ENCODE measurements around the gene PDE11A. TPM values are rescaled to one million over a fixed set of nuclear protein-coding genes. Genes with fewer than 3 reads are reported as not detected.

PDE11A gene
- total and polyA plus RNA-seq, 4 donors: 0.03 to 1.2 (median 0.58) TPM

DNA sequence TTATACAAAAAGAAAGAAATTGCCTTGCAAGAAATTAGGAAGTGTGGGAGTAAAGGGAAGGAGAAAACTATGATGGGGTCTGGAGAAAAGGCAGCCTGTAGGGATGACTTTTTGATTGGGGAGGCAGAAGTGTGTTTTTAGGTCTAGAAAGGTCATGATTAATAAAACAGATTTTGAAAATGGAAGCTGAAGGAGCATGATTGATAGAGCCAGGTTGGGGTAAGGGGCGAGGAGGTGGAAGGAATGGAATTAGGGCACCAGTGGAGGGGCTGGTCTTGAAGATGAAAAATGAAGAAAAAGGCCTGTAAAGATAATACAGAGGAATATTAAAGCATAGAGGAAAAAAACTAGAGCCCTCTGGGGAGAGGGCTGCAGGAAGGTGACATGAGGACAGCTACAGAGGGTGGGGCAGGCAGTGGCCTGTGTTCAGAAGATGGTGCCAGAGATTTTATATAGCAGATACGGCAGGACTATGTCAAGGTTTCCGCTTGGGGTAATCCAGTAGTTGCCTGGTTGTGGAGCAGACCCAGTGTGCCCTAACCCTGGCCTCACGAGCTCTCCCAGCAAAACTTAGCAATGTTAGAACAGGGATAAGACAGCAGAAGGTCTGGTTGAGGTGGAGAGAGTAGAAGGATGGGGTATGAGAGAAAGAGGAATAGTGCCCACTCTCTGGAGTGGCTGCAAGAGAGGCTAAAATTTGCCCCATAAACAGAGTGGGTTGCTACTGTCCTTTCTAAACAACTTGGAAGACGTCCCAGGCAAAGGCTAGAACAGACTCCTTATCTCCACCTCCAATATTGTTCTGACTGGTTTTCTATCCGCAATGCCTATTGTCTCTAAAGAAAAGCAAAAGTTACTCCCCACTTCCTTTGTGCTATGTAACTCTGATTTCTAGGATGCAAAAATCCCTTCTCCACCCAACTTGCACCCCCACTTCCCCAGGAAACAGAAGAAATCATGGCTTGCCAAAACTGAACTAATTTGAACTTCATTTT is 392.7 kb downstream of the PDE11A start:
- intact Hi-C loops (cut with DNase I): no loop called here
- no peak overlapping the region for H3K4me3 ChIP-seq (ENCODE audit: low read length in 2 of 2)
- H3K27me3 ChIP-seq (ENCODE audit: control insufficient read depth in 1 of 2, insufficient read depth in 2 of 2, low read length in 1 of 2): peaks cover 0 to 2% of the 10 kb centered on the region in 2 donors
- no peak overlapping the region for H3K27ac ChIP-seq (ENCODE audit: low read depth in 1 of 2, low read length in 2 of 2)
- WGBS, 2 donors: 76 to 77% methylated on average over 6 of the region's 6 CpGs
- no peak for DNase-seq
- no peaks in the 10 kb centered on the region for H3K36me3 ChIP-seq (ENCODE audit: control insufficient read depth in 1 of 2, insufficient read depth in 2 of 2, low read length in 1 of 2)
- no peak for ATAC-seq (ENCODE audit: low FRiP score)
- no peaks in the 10 kb centered on the region for H3K4me1 ChIP-seq (ENCODE audit: control insufficient read depth in 1 of 2, insufficient read depth in 2 of 2, low read length in 2 of 2)
- no peaks in the 10 kb centered on the region for H3K9me3 ChIP-seq (ENCODE audit: control insufficient read depth, low read length)

DNA sequence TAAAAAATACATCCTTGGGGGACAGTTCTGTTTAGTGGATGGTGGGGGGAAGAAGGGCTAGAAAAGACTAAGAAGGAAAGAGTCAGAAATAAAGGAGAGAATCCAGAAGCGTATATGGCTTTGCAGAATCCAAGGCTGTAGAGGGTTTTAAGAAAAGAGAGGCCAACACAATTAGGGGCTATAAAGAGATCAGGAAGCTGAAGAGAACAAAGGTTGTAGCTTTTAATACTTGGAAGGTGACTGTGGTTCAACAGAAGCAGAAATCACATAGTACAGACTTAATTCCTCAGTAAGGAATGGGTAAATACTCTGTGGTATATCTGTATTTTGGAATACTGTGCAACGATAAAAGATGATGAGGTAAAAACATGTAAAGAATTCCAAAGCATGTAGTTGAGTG is 393.6 kb downstream of the PDE11A start:
- Histone ChIP-seq H3K36me3 (ENCODE audit: control insufficient read depth in 1 of 2, insufficient read depth in 2 of 2, low read length in 1 of 2) (no peaks in the 10 kb centered on the region), H3K27ac (ENCODE audit: low read depth in 1 of 2, low read length in 2 of 2) (no peak overlapping the region), H3K9me3 (ENCODE audit: control insufficient read depth, low read length) (no peaks in the 10 kb centered on the region), H3K27me3 (ENCODE audit: control insufficient read depth in 1 of 2, insufficient read depth in 2 of 2, low read length in 1 of 2) (peaks cover 0 to 2% of the 10 kb centered on the region in 2 donors), H3K4me3 (ENCODE audit: low read length in 2 of 2) (no peak overlapping the region), H3K4me1 (ENCODE audit: control insufficient read depth in 1 of 2, insufficient read depth in 2 of 2, low read length in 2 of 2) (no peaks in the 10 kb centered on the region)
- WGBS, 2 donors: 74 to 81% methylated on average over 2 of the region's 2 CpGs
- DNase-seq (no peak), ATAC-seq (ENCODE audit: low FRiP score) (no peak)
- intact Hi-C loops (cut with DNase I): no loop called here

DNA sequence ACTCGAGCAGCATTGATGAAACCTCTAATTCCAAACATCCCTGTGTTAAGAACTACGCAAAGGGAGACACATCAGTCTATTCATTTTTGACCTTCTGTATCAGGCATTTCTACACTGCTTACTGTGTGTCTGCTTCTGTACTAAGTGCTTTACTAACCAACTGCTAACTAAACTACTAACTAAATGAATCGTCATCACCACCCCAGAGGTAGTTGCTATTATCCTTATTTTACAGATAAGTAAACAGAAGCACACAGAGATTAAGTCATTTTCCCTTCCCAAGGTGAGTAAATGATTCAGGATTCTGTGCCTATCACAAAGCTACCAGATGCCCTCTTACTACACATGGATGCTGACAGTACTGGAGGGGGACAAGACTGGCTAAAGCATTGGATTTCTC is 395.9 kb downstream of the PDE11A start:
- no peaks in the 10 kb centered on the region for H3K36me3 ChIP-seq (ENCODE audit: control insufficient read depth in 1 of 2, insufficient read depth in 2 of 2, low read length in 1 of 2)
- 70 to 75% methylated on average over 3 of the region's 3 CpGs for WGBS, 2 donors
- ATAC-seq (ENCODE audit: low FRiP score): no peak
- H3K27ac ChIP-seq (ENCODE audit: low read depth in 1 of 2, low read length in 2 of 2): no peak overlapping the region
- H3K4me1 ChIP-seq (ENCODE audit: control insufficient read depth in 1 of 2, insufficient read depth in 2 of 2, low read length in 2 of 2): no peaks in the 10 kb centered on the region
- no peak overlapping the region for H3K4me3 ChIP-seq (ENCODE audit: low read length in 2 of 2)
- intact Hi-C loops (cut with DNase I): no loop called here
- H3K9me3 ChIP-seq (ENCODE audit: control insufficient read depth, low read length): no peaks in the 10 kb centered on the region
- peaks cover 0 to 6% of the 10 kb centered on the region in 2 donors for H3K27me3 ChIP-seq (ENCODE audit: control insufficient read depth in 1 of 2, insufficient read depth in 2 of 2, low read length in 1 of 2)
- DNase-seq: no peak

DNA sequence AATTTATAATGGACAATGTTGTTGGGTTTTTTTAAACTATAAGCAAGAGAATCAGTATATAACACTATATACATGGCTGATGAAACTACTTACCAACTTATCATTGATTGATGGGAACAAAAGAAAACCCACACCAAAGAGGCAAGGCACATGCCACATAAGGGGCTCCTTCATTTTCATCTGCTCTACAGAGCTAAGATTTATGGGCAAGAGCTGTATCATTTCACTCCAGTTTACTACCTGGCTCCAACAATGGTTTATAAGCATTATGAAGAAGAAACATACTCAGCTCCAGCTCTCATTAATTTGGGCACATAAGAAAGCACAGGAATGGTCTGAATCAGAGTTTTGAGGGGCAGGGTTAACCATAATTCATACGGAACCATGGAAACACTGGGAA is 396.8 kb downstream of the PDE11A start:
- H3K27me3 ChIP-seq (ENCODE audit: control insufficient read depth in 1 of 2, insufficient read depth in 2 of 2, low read length in 1 of 2): peaks cover 0 to 6% of the 10 kb centered on the region in 2 donors
- no peaks in the 10 kb centered on the region for H3K4me1 ChIP-seq (ENCODE audit: control insufficient read depth in 1 of 2, insufficient read depth in 2 of 2, low read length in 2 of 2)
- intact Hi-C loops (cut with DNase I): no loop called here
- no peak overlapping the region for H3K4me3 ChIP-seq (ENCODE audit: low read length in 2 of 2)
- DNase-seq: no peak
- no peak for ATAC-seq (ENCODE audit: low FRiP score)
- H3K36me3 ChIP-seq (ENCODE audit: control insufficient read depth in 1 of 2, insufficient read depth in 2 of 2, low read length in 1 of 2): no peaks in the 10 kb centered on the region
- H3K27ac ChIP-seq (ENCODE audit: low read depth in 1 of 2, low read length in 2 of 2): no peak overlapping the region
- no peaks in the 10 kb centered on the region for H3K9me3 ChIP-seq (ENCODE audit: control insufficient read depth, low read length)
- WGBS, 2 donors: 48 to 61% methylated on average over 1 of the region's 1 CpG

DNA sequence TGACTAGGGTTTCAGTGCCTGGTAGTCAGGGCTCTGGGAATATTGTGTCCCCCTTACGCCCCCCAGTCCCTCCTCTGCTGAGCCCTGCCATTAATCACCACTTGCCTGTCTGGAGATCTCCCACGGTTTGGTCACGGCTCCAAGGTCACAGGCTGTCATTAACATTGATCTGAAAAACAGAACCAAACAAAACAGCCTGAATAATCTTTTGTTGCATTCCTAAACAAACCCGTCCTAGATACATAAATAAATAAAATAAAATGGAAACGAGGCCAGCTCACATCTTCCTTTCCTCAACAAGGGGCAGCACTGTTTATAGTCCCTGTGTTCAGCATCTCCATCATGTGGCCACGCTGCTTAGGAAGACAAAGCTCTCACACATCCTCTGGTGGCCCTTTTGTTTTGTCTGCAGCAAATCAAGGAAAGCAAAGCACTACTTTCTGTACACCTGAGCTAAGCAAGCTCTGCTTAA is 397.2 kb downstream of the PDE11A start:
- Histone ChIP-seq H3K27me3 (ENCODE audit: control insufficient read depth in 1 of 2, insufficient read depth in 2 of 2, low read length in 1 of 2) (peaks cover 0 to 6% of the 10 kb centered on the region in 2 donors), H3K4me1 (ENCODE audit: control insufficient read depth in 1 of 2, insufficient read depth in 2 of 2, low read length in 2 of 2) (no peaks in the 10 kb centered on the region), H3K4me3 (ENCODE audit: low read length in 2 of 2) (no peak overlapping the region), H3K27ac (ENCODE audit: low read depth in 1 of 2, low read length in 2 of 2) (no peak overlapping the region), H3K36me3 (ENCODE audit: control insufficient read depth in 1 of 2, insufficient read depth in 2 of 2, low read length in 1 of 2) (no peaks in the 10 kb centered on the region), H3K9me3 (ENCODE audit: control insufficient read depth, low read length) (no peaks in the 10 kb centered on the region)
- no peak for ATAC-seq (ENCODE audit: low FRiP score)
- intact Hi-C loops (cut with DNase I): no loop called here
- DNase-seq: no peak
- WGBS, 2 donors: 30 to 47% methylated on average over 6 of the region's 6 CpGs

DNA sequence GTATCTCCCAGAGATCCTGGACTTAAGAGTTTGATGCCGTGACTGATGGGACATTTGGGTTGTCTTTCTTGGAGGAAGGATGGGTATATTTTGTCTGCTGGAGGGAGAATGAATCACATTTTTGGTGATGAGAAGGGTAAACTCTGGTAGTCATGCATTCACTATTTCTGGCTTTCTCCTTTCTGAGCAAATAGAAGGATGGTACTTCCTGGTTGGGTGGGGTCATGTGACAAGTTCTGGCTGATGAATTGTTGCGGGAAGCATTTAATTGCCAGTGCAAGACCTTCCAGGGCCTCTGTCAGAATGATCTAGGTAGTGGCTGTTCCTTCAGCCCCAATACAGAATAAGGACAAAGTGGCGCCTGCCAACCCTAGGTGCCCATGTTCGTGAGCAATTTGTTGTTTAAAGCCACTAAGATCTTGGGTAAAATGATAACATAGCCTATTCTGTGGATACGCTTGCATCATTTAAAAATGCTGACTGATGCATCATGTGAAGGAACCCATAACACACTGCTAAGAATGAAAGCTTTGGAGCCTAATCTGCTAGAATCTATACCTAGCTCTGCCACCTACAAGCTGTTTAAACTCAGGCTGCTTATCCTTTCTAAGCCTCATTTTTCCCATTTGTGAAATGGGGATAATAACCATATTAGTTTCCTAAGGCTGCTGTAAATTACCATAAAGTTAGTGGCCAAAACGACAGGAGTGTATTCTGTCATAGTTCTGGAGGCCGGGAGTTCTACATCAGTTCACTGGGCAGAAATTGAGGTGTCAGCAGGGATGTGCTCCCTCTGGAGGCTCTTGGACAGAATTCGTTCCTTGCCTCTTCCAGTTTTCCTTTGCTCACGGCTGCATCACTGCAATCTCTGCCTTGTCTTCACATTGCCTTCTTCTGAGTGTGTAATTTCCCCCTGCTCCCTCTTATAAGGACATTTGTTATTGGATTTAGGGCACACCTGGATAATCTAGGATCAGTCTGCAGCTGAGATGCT is 398.7 kb downstream of the PDE11A start:
- Histone ChIP-seq H3K4me1 (ENCODE audit: control insufficient read depth in 1 of 2, insufficient read depth in 2 of 2, low read length in 2 of 2) (no peaks in the 10 kb centered on the region), H3K9me3 (ENCODE audit: control insufficient read depth, low read length) (no peaks in the 10 kb centered on the region), H3K4me3 (ENCODE audit: low read length in 2 of 2) (no peak overlapping the region), H3K36me3 (ENCODE audit: control insufficient read depth in 1 of 2, insufficient read depth in 2 of 2, low read length in 1 of 2) (no peaks in the 10 kb centered on the region), H3K27me3 (ENCODE audit: control insufficient read depth in 1 of 2, insufficient read depth in 2 of 2, low read length in 1 of 2) (peaks cover 0 to 6% of the 10 kb centered on the region in 2 donors), H3K27ac (ENCODE audit: low read depth in 1 of 2, low read length in 2 of 2) (no peak overlapping the region)
- 77 to 78% methylated on average over 9 of the region's 9 CpGs for whole genome bisulfite sequencing, 2 donors
- ATAC-seq (ENCODE audit: low FRiP score) (no peak), DNase-seq (no peak)
- intact Hi-C loops (cut with DNase I): no loop called here

DNA sequence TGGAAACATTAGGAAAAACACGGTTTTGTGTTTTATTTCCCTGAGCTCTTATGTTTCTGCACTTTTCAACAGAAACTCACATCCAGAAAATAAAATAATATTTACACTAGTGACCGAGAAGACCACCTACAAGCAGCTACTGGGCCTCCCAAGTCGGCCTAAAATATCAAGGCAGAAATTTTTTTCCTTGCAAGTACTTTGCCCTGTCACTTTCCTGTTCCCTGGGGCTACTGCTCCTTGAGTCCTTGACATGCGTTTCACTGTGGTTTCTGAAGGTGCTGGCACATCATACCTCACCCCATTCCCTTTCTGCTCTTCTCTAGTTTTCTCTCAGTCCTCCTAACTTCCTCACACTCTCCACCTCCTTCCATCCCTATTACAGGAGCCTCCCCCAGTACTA is 400.9 kb downstream of the PDE11A start:
- Histone ChIP-seq H3K4me1 (ENCODE audit: control insufficient read depth in 1 of 2, insufficient read depth in 2 of 2, low read length in 2 of 2) (no peaks in the 10 kb centered on the region), H3K27ac (ENCODE audit: low read depth in 1 of 2, low read length in 2 of 2) (no peak overlapping the region), H3K27me3 (ENCODE audit: control insufficient read depth in 1 of 2, insufficient read depth in 2 of 2, low read length in 1 of 2) (peaks cover 0 to 6% of the 10 kb centered on the region in 2 donors), H3K9me3 (ENCODE audit: control insufficient read depth, low read length) (peaks cover 1% of the 10 kb centered on the region), H3K4me3 (ENCODE audit: low read length in 2 of 2) (no peak overlapping the region), H3K36me3 (ENCODE audit: control insufficient read depth in 1 of 2, insufficient read depth in 2 of 2, low read length in 1 of 2) (no peaks in the 10 kb centered on the region)
- intact Hi-C loops (cut with DNase I): no loop called here
- WGBS, 2 donors: 40 to 48% methylated on average over 4 of the region's 4 CpGs
- DNase-seq (no peak), ATAC-seq (ENCODE audit: low FRiP score) (no peak)

DNA sequence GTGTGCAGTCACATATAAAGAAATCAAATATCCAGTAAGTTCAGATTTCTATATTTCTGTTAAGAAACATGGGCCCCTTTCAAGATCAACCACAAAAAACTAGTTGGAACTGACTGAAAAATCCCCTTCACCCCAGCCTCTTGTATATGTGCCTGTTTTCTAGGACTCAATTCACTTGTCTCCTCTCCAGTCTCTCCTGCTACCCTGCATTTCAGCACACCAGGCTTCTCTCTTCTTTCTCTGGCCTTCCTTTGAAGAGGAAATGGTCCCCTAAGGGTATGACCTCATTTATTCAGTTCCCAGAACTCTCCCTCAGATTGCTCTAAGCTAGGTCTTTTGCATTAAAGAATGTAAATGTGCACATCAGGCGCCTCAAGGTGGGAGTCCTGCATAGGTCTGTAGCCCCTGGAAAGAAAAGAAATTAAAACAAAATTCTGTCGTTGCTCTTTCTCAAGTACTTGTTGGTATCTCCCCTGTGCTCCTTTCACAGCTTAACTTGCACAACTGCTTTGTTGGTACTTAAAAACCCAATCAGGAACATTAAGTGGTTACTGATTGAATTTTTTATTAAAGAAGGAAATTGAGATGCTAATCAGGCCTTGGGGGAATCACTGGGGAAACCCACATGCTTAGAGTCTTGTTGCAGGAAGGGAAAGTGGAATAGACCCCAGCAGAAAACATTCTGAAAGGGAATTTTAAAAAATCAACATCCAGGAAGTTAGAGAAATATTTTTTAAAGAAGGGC is 401.6 kb downstream of the PDE11A start:
- 48 to 50% methylated on average over 2 of the region's 2 CpGs for WGBS, 2 donors

More for the DNA sequence above, 401.6 kb downstream of the PDE11A start:
- no peak overlapping the region for H3K27ac ChIP-seq (ENCODE audit: low read depth in 1 of 2, low read length in 2 of 2)
- no peaks in the 10 kb centered on the region for H3K36me3 ChIP-seq (ENCODE audit: control insufficient read depth in 1 of 2, insufficient read depth in 2 of 2, low read length in 1 of 2)
- H3K4me1 ChIP-seq (ENCODE audit: control insufficient read depth in 1 of 2, insufficient read depth in 2 of 2, low read length in 2 of 2): no peaks in the 10 kb centered on the region
- DNase-seq (no peak), ATAC-seq (ENCODE audit: low FRiP score) (no peak)
- peaks cover 0 to 6% of the 10 kb centered on the region in 2 donors for H3K27me3 ChIP-seq (ENCODE audit: control insufficient read depth in 1 of 2, insufficient read depth in 2 of 2, low read length in 1 of 2)
- no peak overlapping the region for H3K4me3 ChIP-seq (ENCODE audit: low read length in 2 of 2)
- peaks cover 1% of the 10 kb centered on the region for H3K9me3 ChIP-seq (ENCODE audit: control insufficient read depth, low read length)
- intact Hi-C loops (cut with DNase I): no loop called here
